Omental fat pad (tissue), 4 donors: Measurements from ENCODE around the gene AKIRIN2. TPM values are rescaled to one million over a fixed set of nuclear protein-coding genes. Genes with fewer than 3 reads are reported as not detected.

Source experiments
- ATAC-seq: fragments of 150-250 bp; one replicate; pipeline ENCODE4 v1.9.1; 2016; ENCODE audit warnings: mild to moderate bottlenecking, moderate library complexity; ENCODE audit not compliant: low FRiP score
- DNase-seq: peaks from one replicate; pipeline ENCODE4 v3.0.0-alpha.2; 2019; ENCODE audit warnings: low spot score
- CTCF ChIP-seq, 3 donors: fragments of 450-650 bp; IDR thresholded peaks; one replicate each; pipeline ENCODE4 v1.5.1; 2016 to 2017; ENCODE audit warnings: antibody characterized with exemption in 3 of 3, mild to moderate bottlenecking in 3 of 3, moderate library complexity in 2 of 3
- total RNA-seq, 4 donors: library from RNA; depleted of rRNA; stranded (reverse); fragments of >200 nt; gene quantifications; one replicate each; pipeline ENCODE4 v1.1.0, GENCODE V29; 2016

AKIRIN2 gene
- total RNA-seq, 4 donors from 2014 or later, result 22.9 to 41.6 (median 34.6) TPM

- no peak for ATAC-seq
- TF ChIP-seq CTCF (IDR thresholded peaks at IDR 0.05), result no peak
Measured at GRCh38 chr6:87668013-87668412, 34.0 kb downstream of the AKIRIN2 start.

GRCh38 chr6:87667032-87667431 lies 35.0 kb downstream of the AKIRIN2 start:
- TF ChIP-seq CTCF (IDR thresholded peaks at IDR 0.05), result no peak
- DNase-seq, result no peak
- no peak for ATAC-seq

More at GRCh38 chr6:87668013-87668412, 34.0 kb downstream of the AKIRIN2 start:
- no peak for DNase-seq

GRCh38 chr6:87664921-87665485 lies 37.0 kb downstream of the AKIRIN2 start:
- no peak for DNase-seq
- TF ChIP-seq CTCF (IDR thresholded peaks at IDR 0.05), result no peak
- ATAC-seq, result no peak

GRCh38 chr6:87663434-87663833 lies 38.6 kb downstream of the AKIRIN2 start:
- no peak for ATAC-seq
- no peak for DNase-seq
- TF ChIP-seq CTCF (IDR thresholded peaks at IDR 0.05), result no peak

GRCh38 chr6:87661503-87661902 lies 40.5 kb downstream of the AKIRIN2 start:
- no peak for TF ChIP-seq CTCF (IDR thresholded peaks at IDR 0.05)
- DNase-seq (no peak), ATAC-seq (no peak)

GRCh38 chr6:87661016-87661415 lies 41.0 kb downstream of the AKIRIN2 start:
- no peak for TF ChIP-seq CTCF (IDR thresholded peaks at IDR 0.05)
- DNase-seq, result no peak
- no peak for ATAC-seq

- peak; percentile 32 for ATAC-seq
- DNase-seq, result no peak
- TF ChIP-seq CTCF (IDR thresholded peaks at IDR 0.05), result no peak
Measured at GRCh38 chr6:87660226-87660911, 41.7 kb downstream of the AKIRIN2 start.
